Endothelial cell of umbilical vein (primary cell): ENCODE data around the gene OPTC.

Experiments used
- CTCF ChIP-seq, 2 donors: IDR thresholded peaks; 1 replicate in 1 of 2; 2 replicates in 1 of 2; pipeline ENCODE4 v1.5.1; 2011; ENCODE audit warnings: low read length in 2 of 2, mild to moderate bottlenecking in 2 of 2, moderate library complexity in 2 of 2, control low read depth in 1 of 2, inconsistent platforms in 1 of 2, low read depth in 1 of 2; ENCODE audit not compliant: insufficient read depth in 1 of 2; ENCODE audit errors: extremely low read depth in 1 of 2
- EZH2 ChIP-seq: IDR thresholded peaks from 2 replicates; pipeline ENCODE4 v1.6.1; 2012; ENCODE audit warnings: borderline replicate concordance, low read depth, mild to moderate bottlenecking, moderate library complexity, low read length, inconsistent platforms; ENCODE audit not compliant: severe bottlenecking
- FOS ChIP-seq: IDR thresholded peaks from 2 replicates; pipeline ENCODE4 v1.6.1; 2011; ENCODE audit warnings: mild to moderate bottlenecking, low read length, moderate library complexity, borderline replicate concordance; ENCODE audit not compliant: insufficient read depth
- GATA2 ChIP-seq: IDR thresholded peaks from 2 replicates; pipeline ENCODE4 v1.7.0; 2011; ENCODE audit warnings: low read depth, mild to moderate bottlenecking, moderate library complexity, mixed read lengths, low read length; ENCODE audit not compliant: insufficient read length, insufficient read depth
- JUN ChIP-seq: IDR thresholded peaks from 2 replicates; pipeline ENCODE4 v1.6.1; 2011; ENCODE audit warnings: borderline replicate concordance, low read depth; ENCODE audit not compliant: insufficient read length, insufficient read depth
- MAX ChIP-seq: IDR thresholded peaks from 2 replicates; pipeline ENCODE4 v1.6.1; 2011; ENCODE audit not compliant: insufficient read depth, insufficient read length
- MYC ChIP-seq: IDR thresholded peaks from one replicate; pipeline ENCODE4 v1.6.1; 2011; ENCODE audit warnings: mild to moderate bottlenecking, low read depth, low read length
- POLR2A ChIP-seq: IDR thresholded peaks from 2 replicates; pipeline ENCODE4 v1.6.1; 2012; ENCODE audit warnings: low read depth, mild to moderate bottlenecking, control low read depth, low read length
- POLR2AphosphoS5 ChIP-seq: IDR thresholded peaks from 2 replicates; pipeline ENCODE4 v1.6.1; 2012; ENCODE audit warnings: low read depth, mild to moderate bottlenecking, control low read depth, low read length, moderate library complexity; ENCODE audit not compliant: insufficient read depth

- TF ChIP-seq JUN (no peak), POLR2AphosphoS5 (no peak), CTCF (IDR thresholded peaks at IDR 0.05; ENCODE audit: extremely low read depth in 1 of 2, insufficient read depth in 1 of 2, low read depth in 1 of 2, low read length in 2 of 2) (no peak), EZH2 (no peak), POLR2A (no peak), MAX (no peak), MYC (no peak), GATA2 (no peak), FOS (no peak)
These were observed 51.2 kb downstream of the OPTC start for GRCh38 chr1:203544978-203545816.
